Astrocyte of the cerebellum (primary cell): ENCODE measurements around the gene DRC7.

ENCODE experiments used
- DNase-seq: peaks from one replicate; pipeline ENCODE4 v3.0.0-alpha.2; 2011; ENCODE audit warnings: low read depth
- H3K4me3 ChIP-seq: 2 replicates; pipeline ENCODE4 v1.5.1; 2011; ENCODE audit warnings: mild to moderate bottlenecking, low read depth, low read length, moderate library complexity
- in situ Hi-C: cut with HindIII; loops from 2 replicates; pipeline ENCODE4 v1.10.0; 2017; ENCODE audit warnings: low sequenced_read_pairs
- TF ChIP-seq, protein P1 (sequence below): IDR thresholded peaks from 2 replicates; pipeline ENCODE4 v1.5.1; 2012; ENCODE audit warnings: low read length, low read depth, moderate library complexity, mild to moderate bottlenecking; ENCODE audit errors: missing control alignments

DRC7 gene

DNA sequence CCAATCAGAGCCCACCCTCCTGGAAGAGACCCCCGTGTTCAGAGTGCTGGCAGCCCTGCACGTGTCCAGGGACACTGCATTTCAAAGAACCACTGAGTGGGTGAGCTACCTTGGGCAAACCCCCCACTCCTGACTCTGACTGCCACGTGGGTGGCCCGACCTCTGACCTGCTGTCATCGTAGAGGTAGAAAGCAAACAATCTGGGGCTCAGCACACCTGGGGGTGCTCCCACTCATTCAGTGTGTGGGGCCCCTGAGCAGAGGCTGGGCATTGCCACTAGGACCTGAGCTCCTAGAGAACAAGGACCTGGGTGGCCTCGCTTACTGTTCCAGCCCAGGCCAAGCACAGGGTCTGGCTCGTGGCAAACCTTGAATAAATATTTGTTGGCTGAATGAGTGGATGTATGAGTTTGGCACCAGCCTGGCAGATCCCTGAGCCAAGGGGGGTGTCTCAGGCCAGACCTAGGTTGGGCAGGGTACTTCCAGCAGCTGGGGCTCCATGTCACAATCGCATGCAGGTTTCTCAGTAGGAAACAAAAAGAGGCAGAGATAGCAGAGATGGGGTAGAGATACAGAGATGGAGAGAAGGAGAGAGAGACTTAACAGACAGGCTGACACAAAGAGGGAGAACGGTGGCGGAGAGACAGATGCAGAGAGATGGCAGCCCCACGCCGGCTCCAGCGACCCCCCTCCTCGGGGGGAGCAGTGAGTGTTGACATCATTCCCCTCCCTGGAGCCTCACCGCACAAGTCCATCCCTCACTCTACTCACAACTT lies 5.4 kb upstream of the DRC7 start:
- H3K4me3 ChIP-seq: no peak overlapping the region
- DNase-seq: no peak
- in situ Hi-C loops: no loop called here
- TF ChIP-seq, protein P1, sequence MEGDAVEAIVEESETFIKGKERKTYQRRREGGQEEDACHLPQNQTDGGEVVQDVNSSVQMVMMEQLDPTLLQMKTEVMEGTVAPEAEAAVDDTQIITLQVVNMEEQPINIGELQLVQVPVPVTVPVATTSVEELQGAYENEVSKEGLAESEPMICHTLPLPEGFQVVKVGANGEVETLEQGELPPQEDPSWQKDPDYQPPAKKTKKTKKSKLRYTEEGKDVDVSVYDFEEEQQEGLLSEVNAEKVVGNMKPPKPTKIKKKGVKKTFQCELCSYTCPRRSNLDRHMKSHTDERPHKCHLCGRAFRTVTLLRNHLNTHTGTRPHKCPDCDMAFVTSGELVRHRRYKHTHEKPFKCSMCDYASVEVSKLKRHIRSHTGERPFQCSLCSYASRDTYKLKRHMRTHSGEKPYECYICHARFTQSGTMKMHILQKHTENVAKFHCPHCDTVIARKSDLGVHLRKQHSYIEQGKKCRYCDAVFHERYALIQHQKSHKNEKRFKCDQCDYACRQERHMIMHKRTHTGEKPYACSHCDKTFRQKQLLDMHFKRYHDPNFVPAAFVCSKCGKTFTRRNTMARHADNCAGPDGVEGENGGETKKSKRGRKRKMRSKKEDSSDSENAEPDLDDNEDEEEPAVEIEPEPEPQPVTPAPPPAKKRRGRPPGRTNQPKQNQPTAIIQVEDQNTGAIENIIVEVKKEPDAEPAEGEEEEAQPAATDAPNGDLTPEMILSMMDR: no peak

DNA sequence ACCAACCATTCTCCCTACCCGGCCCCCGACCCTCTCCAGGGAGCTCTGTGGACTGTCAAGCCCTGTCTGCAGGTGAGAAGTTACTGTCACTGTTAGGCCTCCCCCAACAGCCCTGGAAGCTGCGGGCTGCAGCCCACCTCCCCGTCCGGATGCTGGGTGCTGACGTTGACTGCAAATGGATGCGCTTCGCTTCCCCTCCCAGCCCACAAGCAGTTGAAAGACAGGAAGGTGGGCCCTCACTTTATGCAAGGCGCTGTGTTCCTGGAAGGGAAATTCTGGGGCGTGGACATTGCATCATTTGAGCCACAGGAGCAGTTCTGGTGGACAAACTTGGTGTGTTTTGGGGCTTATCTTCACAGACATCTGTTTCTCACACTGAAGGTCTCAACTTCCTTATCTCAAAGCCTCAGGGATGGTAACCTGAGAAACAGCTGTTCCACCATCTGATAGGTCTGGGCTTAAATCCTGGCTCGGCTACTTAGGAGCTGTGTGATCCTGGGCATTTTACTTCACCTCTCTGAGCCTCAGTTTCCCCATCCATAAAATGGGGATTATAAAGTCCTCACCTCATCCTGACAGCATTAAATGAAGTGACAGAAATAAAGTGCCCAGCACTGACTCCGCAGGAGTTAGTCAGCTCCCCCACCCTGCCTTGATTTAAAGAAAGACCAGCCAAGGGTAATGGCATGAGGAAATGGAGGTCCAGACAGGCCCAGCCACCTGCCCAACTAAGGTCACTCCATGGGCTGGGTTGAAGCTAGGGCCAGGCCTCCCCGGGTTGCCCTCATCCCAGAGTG lies 4.6 kb upstream of the DRC7 start:
- no peak for DNase-seq

DNA sequence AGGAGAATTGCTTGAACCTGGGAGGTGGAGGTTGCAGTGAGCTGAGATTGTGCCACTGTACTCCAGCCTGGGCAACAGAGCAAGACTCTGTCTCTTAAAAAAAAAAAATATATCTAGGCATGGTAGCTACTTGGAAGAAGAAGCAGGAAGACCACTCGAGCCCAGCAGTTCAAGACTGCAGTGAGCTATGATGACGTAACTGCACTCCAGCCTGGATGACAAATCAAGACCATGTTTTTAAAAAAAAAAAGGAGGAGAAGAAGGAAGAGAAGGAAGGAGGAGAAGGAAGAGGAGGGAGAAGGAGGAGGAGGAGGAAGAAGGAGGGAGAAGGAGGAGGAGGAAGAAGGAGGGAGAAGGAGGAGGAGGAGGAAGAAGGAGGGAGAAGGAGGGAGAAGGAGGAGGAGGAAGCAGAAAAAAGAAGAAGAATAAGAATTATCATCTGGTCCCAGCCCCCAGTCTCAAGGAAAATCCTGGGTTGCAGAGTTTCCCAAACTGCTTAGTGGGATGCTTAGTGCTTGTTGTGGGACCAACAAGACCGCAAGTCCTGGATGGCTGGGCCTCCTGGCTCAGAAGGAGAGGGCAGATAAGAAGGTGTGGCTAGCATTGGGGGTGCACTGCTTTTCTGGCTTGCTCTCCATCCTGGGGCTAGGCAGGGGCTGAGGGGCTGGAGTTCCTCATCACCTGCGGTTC lies 3.7 kb upstream of the DRC7 start:
- in situ Hi-C loops: no loop called here
- TF ChIP-seq, protein P1: no peak
- no peak for DNase-seq
- H3K4me3 ChIP-seq: no peak overlapping the region

More for the DNA sequence above, 4.6 kb upstream of the DRC7 start:
- in situ Hi-C loops: no loop called here
- H3K4me3 ChIP-seq: no peak overlapping the region
- TF ChIP-seq, protein P1: no peak

DNA sequence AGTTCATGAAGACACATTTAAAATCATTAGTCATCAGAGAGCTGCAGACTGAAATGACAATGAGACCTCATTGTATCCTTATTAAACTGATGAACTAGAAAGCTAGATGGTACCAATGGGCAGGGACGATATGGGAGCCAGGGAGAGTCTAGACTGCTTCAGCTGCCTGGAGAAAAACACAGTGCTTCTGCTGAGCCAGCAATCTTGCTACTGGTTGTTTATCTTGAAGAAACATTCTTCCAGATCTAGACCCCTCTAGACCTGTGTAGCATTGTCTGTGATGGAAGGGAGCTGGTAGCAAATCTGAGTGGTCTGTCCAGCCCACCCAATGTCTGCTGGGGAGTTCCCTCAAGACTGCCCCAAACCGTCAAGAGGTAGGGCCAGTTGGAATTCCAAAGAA lies 2.0 kb upstream of the DRC7 start:
- in situ Hi-C loops: no loop called here
- DNase-seq: no peak
- no peak overlapping the region for H3K4me3 ChIP-seq
- TF ChIP-seq, protein P1: no peak

DNA sequence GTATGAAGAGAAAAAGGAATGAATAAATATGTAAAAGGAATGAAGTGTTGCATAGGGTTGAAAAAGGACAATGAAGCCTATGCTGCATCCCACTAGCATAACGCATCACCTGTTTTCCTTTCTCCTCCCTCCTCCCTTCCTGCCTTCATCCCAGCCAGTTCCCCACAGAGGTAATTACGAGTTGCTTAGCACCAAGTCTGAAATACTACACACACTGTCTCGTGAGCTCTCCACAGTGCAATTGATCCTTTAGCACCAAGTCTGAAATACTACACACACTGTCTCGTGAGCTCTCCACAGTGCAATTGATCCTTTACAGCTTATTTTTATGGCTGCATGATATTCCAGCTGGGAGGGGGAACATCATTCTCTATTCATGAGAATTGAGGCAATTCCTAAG lies 1.1 kb upstream of the DRC7 start:
- TF ChIP-seq, protein P1: no peak
- no peak for DNase-seq
- H3K4me3 ChIP-seq: no peak overlapping the region
- in situ Hi-C loops: no loop called here

DNA sequence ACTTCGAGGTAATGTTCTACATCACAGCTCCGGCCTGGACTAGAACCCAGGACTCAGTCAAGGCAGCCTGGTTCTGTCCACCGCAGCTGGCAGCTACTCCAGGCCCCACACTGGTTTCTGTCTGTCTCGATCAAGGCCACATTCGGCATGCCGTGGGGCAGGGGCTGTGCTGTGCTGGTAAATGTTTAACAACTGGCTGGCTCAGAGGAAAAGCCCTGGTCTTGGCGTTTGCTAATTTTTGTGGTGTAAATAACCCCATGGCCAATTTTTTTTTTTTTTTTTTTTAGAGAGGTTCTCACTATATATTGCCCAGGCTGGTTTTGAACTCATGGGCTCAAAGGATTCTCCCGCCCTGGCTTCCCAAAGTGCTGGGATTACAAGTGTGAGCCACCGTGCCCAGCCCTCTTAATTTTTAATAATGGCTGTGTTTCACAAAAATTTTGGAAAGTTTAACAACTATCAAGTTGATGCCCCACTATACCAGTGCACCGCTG lies 328 bp upstream of the DRC7 start:
- H3K4me3 ChIP-seq: peak overlapping the region; percentile 39
- TF ChIP-seq, protein P1: no peak
- DNase-seq: no peak
- in situ Hi-C loops: no loop called here
